Measurements from ENCODE around the gene GADD45B.
"Not testable (repeated sequence)": the region's sequence is repeated elsewhere in the genome, so short reads cannot be mapped to it uniquely, and the experiment has no call there.

Gene GADD45B

DNA sequence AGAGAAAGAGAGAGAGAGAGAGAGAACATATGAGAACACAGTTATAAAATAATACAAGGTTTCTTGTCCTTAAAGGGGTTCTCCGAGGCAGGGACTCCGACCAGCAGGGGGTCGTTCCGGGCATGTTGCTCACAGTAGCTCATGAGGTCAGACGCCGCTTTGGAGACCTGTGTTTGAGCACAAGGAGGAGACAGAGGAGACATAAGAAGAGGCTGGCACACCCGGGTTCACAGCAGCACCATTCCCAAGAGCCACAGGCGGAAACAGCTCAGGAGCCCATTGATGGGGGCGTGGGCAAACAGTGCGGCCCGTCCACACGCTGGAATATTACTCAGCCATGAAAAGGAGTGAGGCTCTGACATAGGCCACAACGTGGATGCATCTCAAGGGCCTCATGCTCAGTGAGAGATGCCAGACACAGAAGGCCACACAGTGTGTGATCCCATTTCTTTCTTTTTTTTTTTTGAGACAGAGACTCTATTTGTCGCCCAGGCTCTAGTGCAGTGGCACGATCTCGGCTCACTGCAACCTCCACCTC, 39.1 kb downstream of the GADD45B start:
- no peak for DNase-seq (ENCODE audit: low read depth in 2 of 2)

DNA sequence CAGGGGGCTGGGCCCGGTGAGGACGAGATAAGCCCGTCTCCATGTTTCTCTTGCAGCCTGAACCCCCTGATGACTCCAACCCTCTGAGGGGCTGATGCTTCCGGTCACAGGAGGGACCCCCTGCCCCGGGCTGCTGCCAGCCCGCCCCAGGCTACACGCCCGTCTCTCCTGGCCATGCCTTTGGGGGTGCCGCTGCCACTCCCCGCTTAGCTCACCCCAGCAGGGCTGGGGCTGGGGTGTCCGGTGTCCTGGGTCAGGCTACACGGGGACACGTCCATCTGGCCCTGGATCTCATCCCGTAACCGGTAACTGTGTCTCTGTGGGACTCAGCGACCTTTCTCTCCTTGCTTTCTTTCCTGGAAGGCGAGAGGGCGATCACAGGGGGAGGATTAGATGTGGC, 40.8 kb downstream of the GADD45B start:
- DNase-seq (ENCODE audit: low read depth in 2 of 2) = no peak

DNA sequence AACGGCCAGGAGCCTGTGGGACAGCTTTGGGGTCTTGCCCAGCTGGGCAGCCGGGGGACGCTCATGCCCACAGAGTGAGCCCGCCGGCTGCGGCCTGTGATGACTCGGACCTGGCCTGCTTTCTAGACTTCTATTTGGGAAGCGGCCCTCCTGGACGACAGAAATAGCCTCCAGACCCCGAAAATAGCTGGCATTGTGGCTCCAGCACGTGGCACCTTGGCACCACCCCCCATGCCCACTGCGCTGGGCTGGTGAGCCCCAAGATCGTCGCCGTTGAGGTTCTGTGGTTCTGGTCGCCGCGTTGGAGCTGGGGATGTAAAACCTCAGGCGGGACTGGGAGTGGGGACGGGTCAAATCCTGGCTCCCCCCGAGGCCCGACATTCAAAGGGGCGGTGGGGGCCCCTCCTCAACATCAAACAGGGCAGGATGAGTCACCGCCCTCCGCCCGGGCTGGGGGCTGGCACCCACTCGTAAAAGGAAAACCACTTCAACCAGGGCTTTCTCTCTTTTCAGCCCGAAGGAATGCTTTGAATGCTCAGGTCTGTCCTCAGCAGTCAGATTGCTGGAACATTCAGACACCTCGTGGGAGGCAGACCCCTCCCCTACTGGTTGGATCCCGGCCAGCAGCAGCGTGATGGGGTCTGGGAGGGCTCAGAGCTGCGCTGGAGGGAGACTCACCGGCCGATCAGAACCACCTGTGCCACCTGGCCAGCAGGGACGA, 42.1 kb downstream of the GADD45B start:
- no peak for DNase-seq (ENCODE audit: low read depth in 2 of 2)

DNA sequence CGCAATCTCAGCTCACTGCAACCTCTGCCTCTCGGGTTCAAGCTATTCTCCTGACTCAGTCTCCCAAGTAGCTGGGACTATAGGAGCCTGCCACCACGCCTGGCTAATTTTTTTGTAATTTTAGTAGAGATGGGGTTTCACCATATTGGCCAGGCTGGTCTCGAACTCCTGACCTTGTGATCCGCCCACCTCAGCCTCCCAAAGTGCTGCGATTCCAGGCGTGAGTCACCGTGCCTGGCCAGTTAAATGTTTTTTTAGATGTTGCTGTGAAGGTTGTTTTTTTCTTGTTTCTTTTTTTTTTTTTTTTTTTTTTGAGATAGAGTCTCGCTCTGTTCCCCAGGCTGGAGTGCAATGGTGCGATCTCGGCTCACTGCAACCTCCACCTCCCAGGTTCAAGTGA, 42.9 kb downstream of the GADD45B start:
- DNase-seq (ENCODE audit: low read depth in 2 of 2) = not testable (repeated sequence)

DNA sequence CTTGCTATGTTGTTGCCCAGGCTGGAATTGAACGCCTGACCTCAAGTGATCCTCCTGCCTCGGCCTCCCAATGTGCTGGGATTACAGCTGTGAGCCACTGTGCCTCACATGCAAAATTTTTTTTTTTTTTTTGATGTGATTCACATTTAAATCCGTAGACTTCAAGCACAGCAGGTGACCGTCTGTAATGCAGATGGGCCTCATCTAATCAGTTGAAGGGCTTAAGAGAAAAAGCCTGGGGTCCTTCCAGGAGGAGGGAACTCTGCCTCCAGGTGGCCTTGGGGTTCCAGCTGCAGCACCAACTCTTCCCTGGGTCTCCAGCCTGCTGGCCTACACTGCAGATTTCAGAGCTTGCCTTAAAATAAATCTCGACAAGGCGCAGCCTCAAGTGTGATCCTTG, 43.6 kb downstream of the GADD45B start:
- DNase-seq (ENCODE audit: low read depth in 2 of 2) = no peak

DNA sequence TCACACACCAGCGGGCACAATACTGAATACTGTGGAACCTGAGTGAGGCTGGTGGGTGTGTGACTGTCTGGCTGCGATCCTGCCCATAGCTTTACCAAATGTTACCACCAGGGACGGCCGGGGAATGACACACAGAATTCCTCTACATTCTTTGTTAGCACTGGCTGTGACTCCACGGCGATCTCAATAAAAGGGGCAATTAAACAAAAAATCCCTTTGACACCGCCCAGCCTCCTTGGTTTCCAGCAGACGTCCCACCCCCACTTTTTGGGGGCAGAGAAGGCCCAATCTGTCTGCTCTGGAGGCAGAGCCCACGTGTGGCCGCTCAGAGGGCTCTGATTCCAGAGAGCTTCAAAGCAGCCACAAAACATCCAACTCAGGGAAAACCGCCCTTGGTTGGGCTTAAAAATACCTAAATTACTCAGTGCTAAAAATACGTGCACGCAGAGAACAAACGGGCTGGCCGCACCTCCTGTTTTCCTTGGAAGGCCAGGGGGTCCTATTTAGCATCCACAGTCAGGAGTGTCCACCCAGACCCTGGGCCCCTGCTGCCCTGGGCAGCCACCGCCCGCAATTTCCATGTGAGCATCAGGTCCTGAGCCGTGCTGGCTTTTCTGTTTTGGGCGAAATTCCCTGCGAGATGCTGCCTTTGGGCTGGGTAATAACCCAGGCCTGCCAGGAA, 47.8 kb downstream of the GADD45B start:
- DNase-seq (ENCODE audit: low read depth in 2 of 2) = no peak

DNA sequence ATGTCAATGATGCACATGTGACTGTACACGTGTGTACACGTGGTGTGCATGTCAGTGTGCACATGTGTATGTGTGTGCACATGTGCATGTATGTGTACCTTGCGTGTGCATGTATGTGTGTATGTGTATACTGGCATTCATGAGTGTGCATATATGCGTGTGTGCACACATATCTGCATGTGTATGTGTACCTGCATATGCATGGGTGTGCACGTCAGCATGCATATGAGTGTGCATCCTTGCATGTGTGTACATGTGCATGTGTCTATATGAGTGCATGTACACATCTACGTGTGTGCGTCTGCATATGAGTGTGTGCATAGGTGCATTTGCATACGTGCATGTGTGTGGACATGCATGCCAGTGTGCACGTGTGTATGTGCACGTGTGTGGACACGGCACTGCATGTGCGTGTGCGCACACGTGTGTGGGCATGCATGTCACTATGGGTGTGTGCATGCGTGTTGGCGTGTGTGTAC, 48.5 kb downstream of the GADD45B start:
- DNase-seq (ENCODE audit: low read depth in 2 of 2) = no peak

DNA sequence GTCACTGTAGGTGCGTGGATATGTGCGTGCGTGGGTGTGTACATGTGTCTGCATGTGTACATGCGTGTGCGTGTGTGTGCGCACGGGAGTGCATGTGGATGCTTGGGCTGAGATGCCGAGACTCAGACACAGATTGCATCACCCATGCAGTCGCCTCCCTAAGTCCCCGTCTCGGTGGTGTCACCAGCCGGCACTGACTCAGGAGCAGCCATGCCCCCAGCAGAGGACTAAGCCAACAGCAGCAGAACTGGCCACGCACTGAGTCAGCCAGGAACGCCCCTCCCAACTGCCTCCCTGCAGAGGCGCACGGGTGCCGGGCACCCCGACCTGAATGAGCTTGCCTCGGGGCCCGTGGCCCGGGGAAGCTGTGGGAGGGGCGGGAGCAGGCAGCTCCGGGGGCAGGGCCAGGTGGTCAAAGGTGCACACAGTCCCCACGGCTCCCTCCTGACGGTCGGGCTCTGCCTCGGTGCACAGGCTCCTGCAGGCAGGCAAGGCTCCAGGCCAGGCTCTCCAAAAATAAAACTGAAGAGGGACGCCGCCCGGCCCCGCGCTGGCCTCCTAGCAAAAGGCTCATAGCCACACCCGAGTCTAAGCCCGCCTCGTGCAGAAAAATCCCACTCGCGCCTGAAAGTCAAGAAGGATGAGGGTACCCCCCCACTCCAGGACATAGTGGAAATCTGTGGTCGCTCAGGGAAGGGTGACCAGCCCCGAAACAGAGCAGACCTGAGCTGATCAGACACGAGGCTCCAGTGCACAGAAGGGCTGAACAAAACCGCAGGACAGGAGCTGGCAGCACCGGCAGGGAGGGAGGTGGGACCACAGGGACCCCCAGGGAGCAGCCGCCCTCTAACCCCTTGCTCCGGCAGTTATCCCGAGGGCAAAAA, 49.2 kb downstream of the GADD45B start:
- DNase-seq (ENCODE audit: low read depth in 2 of 2) = no peak

DNA sequence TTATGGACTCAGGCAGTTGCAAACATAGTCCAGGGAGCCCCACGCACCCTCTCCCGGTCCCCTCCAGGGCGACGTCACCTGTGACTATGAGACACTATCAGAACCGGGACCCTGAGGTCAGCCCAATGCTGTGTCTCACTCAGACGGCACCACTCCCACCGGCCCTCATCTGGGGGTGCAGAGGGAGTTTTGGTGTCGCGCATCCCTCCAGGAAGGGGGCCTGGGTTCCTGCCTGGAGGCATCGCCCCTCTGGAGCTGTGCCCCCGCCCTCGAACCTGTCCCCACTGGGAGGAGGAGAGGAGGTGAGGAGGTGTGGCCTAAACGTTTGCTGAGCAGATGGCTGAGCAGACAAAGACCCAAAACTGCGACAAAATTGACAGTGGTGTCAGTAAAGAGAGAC, 51.2 kb downstream of the GADD45B start:
- DNase-seq (ENCODE audit: low read depth in 2 of 2) = no peak

DNA sequence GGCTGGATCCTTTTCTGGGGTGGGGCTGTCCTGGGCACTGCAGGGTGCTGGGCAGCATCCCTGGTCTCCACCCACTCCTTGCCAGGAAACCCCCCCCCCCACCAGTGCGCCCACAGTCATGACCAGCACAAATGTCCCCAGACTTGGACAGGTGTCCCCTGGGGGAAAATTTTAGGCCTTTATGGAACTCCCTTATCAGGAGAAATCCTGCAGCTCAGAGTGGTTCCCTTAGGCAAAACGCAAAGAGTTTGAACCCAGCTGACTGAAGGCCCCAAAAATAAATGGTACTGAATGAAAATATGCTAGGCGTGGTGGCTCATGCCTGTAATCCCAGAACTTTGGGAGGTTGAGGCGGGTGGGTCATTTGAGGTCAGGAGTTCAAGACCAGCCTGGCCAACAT, 51.8 kb downstream of the GADD45B start:
- no peak for DNase-seq (ENCODE audit: low read depth in 2 of 2)

Data from activated CD4-positive, alpha-beta T cell treated with anti-CD3 and anti-CD28 coated beads for 24 hours (primary cell).